HEK293T (cell line): ENCODE results near the gene TNK1.
"Not testable (repeated sequence)": the region's sequence is repeated elsewhere in the genome, so short reads cannot be mapped to it uniquely, and the experiment has no call there.

Source experiments
- CTCF ChIA-PET: fragments of 350-600 bp; formaldehyde crosslinking; extraction: SDS; loops from one replicate; lab custom pipeline; 2021; ENCODE audit warnings: antibody characterized with exemption, inconsistent platforms; lab: Yijun Ruan, JAX
- POLR2A ChIA-PET: fragments of 350-600 bp; formaldehyde crosslinking; extraction: SDS; loops from one replicate; lab custom pipeline; 2020; ENCODE audit warnings: antibody characterized with exemption, inconsistent platforms; lab: Yijun Ruan, JAX
- DNase-seq: peaks from one replicate; pipeline ENCODE4 v3.0.0; 2012; ENCODE audit warnings: mixed read lengths; ENCODE audit errors: extremely low spot score
- ARNT ChIP-seq: fragments of 450-650 bp; IDR thresholded peaks from 2 replicates; pipeline ENCODE4 v1.6.1; 2017; ENCODE audit warnings: mild to moderate bottlenecking
- BHLHE40 ChIP-seq: fragments of 450-650 bp; IDR thresholded peaks from 2 replicates; pipeline ENCODE4 v1.6.1; 2016; ENCODE audit warnings: mild to moderate bottlenecking, moderate library complexity, borderline replicate concordance
- CTBP1 ChIP-seq: fragments of 450-650 bp; IDR thresholded peaks from 2 replicates; pipeline ENCODE4 v1.6.1; 2016; ENCODE audit warnings: borderline replicate concordance
- ELF4 ChIP-seq: fragments of 450-650 bp; IDR thresholded peaks from 2 replicates; pipeline ENCODE4 v1.6.1; 2017; ENCODE audit warnings: antibody characterized with exemption
- FOXA1 ChIP-seq: fragments of 450-650 bp; IDR thresholded peaks from 2 replicates; pipeline ENCODE4 v1.6.1; 2016; ENCODE audit warnings: mild to moderate bottlenecking
- FOXK2 ChIP-seq: fragments of 450-650 bp; IDR thresholded peaks from 2 replicates; pipeline ENCODE4 v1.6.1; 2016; ENCODE audit warnings: mild to moderate bottlenecking
- FOXM1 ChIP-seq: fragments of 450-650 bp; IDR thresholded peaks from 2 replicates; pipeline ENCODE4 v1.6.1; 2017; ENCODE audit warnings: mild to moderate bottlenecking, borderline replicate concordance
- HDGF ChIP-seq: fragments of 450-650 bp; IDR thresholded peaks from 2 replicates; pipeline ENCODE4 v1.6.1; 2017; ENCODE audit warnings: antibody characterized with exemption, borderline replicate concordance
- L3MBTL2 ChIP-seq: fragments of 450-650 bp; conservative IDR thresholded peaks from 2 replicates; pipeline ENCODE4 v1.6.1; 2016; ENCODE audit warnings: mild to moderate bottlenecking
- LEF1 ChIP-seq: fragments of 450-650 bp; IDR thresholded peaks from 2 replicates; pipeline ENCODE4 v1.6.1; 2017; ENCODE audit warnings: mild to moderate bottlenecking, borderline replicate concordance
- NFRKB ChIP-seq: fragments of 450-650 bp; IDR thresholded peaks from 2 replicates; pipeline ENCODE4 v1.6.1; 2016; ENCODE audit warnings: mild to moderate bottlenecking, moderate library complexity
- PKNOX1 ChIP-seq: fragments of 450-650 bp; IDR thresholded peaks from 2 replicates; pipeline ENCODE4 v1.6.1; 2016
- SP1 ChIP-seq: fragments of 450-650 bp; IDR thresholded peaks from 2 replicates; pipeline ENCODE4 v1.6.1; 2017
- SUZ12 ChIP-seq: fragments of 450-650 bp; IDR thresholded peaks from 2 replicates; pipeline ENCODE4 v1.6.1; 2016; ENCODE audit warnings: mild to moderate bottlenecking
- TARDBP ChIP-seq: fragments of 450-650 bp; IDR thresholded peaks from 2 replicates; pipeline ENCODE4 v1.6.1; 2016
- ZNF384 ChIP-seq: fragments of 450-650 bp; IDR thresholded peaks from 2 replicates; pipeline ENCODE4 v1.6.1; 2016

Gene TNK1

DNA sequence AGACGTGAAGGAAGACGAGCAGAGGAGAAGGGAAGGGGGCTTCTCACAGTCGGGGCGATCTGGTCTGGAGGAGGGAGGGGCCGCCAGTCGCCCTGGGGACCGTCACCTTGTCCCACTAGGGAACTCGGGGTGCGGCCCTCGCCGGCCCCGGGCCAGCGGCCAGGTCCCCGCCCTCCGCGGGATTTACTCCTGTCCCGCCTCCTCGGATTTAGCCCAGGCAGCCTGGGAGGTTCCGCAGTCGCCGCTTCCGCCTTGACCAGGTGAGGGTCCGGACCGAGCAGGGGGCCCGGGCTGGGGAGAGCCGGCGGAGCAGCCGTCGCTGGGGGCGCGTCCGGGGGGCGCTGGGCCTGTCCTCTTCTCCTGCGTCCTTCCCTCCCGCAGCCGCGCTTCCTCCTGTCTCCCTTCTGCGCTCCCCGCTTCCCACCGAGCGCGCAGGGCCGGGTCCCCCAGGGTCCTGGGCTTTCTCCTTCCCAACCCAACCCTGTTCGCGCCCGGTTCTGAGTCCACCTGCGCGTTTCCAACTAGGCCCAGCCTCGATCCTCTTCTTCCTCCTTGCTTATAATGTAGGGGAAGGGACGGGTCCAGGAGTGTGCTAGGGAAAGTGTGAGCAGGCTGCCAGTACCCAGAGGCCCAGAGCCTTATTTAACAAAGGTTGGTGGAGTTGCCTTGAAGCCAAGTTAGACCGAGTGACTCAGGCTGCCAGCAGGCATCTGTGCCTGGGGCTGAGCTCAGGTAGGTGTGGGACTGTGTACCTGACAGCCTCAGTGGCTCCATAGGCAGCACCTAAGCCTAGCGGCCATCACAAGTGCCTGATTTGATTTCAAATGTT, at the start of gene TNK1:
Gene TNK1 (plus strand): TSS at position 235 of the 829 bp plus-strand sequence. CDS start 1,838 bp downstream, outside the sequence.
- ChIA-PET POLR2A (interaction anchor here (1.1 kb wide), 1 partner anchor 10 kb away, joined by 3 read pairs; no protein-coding TSS in a partner anchor), CTCF (no interaction called here)
- TF ChIP-seq CTBP1 (no peak), PKNOX1 (no peak), SP1 (no peak), SUZ12 (no peak), HDGF (no peak)
- no peak for DNase-seq

- CTCF ChIA-PET, result no interaction called here
- POLR2A ChIA-PET, result interaction anchor here (0.6 kb wide), 1 partner anchor 579 kb away, joined by 3 read pairs; no protein-coding TSS in a partner anchor
- no peak for DNase-seq
- no peak for TF ChIP-seq SUZ12
- no peak for TF ChIP-seq NFRKB
- no peak for TF ChIP-seq FOXK2
- TF ChIP-seq ELF4, result no peak
- no peak for TF ChIP-seq FOXA1
- no peak for TF ChIP-seq ZNF384
- no peak for TF ChIP-seq LEF1
- TF ChIP-seq HDGF, result no peak
- TF ChIP-seq BHLHE40, result no peak
- TF ChIP-seq PKNOX1, result no peak
- no peak for TF ChIP-seq SP1
- no peak for TF ChIP-seq CTBP1
- no peak for TF ChIP-seq FOXM1
- TF ChIP-seq L3MBTL2, result no peak
- TF ChIP-seq ARNT, result no peak
These were observed 48.8 kb upstream of the TNK1 start for GRCh38 chr17:7332111-7332510.

DNA sequence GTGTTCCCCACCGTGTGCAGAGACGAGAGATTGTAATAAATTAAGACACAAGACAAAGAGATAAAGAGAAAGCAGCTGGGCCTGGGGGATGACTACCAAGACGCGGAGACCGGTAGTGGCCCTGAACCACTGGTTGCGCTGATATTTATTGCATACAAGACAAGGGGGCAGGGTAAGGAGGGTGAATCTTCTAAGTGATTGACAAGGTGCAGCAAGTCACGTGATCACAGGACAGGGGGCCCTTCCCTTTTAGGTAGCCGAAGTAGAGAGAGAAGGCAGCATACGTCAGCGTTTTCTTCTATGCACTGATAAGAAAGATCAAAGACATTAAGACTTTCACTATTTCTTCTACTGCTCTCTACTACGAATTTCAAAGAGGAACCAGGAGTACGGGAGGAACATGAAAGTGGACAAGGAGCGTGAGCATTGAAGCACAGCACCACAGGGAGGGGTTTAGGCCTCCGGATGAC, 48.3 kb upstream of the TNK1 start:
- POLR2A ChIA-PET, result interaction anchor here (0.6 kb wide), 1 partner anchor 579 kb away, joined by 3 read pairs; no protein-coding TSS in a partner anchor
- DNase-seq, CTCF ChIA-PET: not testable (repeated sequence)

GRCh38 chr17:7334938-7335538, 45.9 kb upstream of the TNK1 start:
- no peak for TF ChIP-seq FOXA1
- TF ChIP-seq NFRKB, result no peak
- no peak for TF ChIP-seq TARDBP
- no peak for TF ChIP-seq ZNF384
- TF ChIP-seq PKNOX1, result no peak
- TF ChIP-seq ARNT, result no peak
- TF ChIP-seq BHLHE40, result no peak
- no peak for TF ChIP-seq SUZ12
- no peak for TF ChIP-seq HDGF
- no peak for TF ChIP-seq LEF1
- no peak for TF ChIP-seq ELF4
- ChIA-PET CTCF (no interaction called here), POLR2A (no interaction called here)
- no peak for DNase-seq

- CTCF ChIA-PET, DNase-seq, POLR2A ChIA-PET: not testable (repeated sequence)
These were observed 45.1 kb upstream of the TNK1 start for GRCh38 chr17:7335765-7336164.

DNA sequence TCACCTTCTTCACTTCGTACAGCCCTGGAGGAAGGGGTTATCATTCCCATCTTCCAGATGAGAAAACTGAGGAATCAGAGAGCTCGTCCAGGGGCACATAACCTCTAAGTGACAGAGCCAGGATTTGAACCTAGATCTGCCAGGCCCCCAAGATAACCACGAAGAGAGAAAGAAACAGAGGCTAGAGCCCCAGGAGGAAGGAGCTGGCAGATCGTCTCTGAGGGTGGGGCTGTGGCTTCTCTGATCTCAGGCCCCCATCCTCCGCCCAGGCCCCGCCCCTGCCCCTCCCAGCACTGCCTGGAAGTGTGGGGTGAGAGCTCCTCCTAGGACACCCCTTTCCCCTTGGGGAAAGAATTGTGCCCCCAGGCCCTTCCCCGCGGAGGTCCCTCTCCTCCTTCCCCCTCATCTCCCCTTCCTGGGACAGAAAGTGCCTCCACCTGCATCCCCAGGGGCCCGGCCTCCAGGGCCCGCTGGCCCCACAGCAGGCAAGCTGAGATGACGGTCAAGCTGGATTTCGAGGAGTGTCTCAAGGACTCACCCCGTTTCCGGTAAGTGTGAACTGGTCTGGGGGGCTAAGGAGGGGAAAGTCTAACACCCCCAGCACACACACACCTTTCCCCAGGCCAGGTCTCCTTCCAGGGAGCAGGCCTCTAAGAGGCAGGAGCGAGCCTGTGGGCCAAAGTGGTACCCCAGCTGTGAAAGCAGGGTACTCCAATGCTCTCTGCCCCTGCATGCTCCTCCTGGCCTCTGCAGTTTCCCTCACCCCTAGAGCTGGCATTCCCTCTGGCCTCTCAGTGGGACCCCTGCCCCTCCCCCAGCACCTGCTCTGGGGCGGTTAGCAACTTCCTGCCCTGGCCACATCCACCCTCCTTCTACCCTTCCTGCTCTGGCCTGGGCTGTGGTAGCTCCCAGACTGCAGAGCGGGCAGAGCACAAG, 44.4 kb upstream of the TNK1 start, which contains the start of gene ACAP1:
Gene ACAP1 (plus strand): TSS at position 290 of the 936 bp plus-strand sequence. CDS start 206 bp downstream, at position 496.
- no peak for TF ChIP-seq NFRKB
- no peak for TF ChIP-seq SUZ12
- no peak for TF ChIP-seq LEF1
- TF ChIP-seq FOXM1, result no peak
- TF ChIP-seq ELF4, result no peak
- no peak for TF ChIP-seq CTBP1
- TF ChIP-seq BHLHE40, result no peak
- no peak for DNase-seq
- ChIA-PET CTCF (no interaction called here), POLR2A (no interaction called here)

DNA sequence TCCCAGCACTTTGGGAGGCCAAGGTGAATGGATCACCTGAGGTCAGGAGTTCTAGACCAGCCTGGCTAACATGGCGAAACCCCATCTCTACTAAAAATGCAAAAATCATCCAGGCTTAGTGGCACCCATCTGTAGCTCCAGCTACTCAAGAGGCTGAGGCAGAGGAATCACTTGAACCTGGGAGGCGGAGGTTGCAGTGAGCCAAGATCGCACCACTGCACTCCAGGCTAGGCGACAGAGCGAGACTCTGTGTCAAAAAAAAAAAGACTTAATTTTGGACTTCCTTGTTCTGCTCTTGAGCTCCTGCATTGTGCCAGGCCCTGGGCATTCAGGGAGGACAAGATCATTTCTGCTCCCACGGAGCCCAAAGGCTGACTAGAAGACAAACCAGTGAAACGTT, 43.3 kb upstream of the TNK1 start:
- CTCF ChIA-PET, DNase-seq: not testable (repeated sequence)
- POLR2A ChIA-PET, result interaction anchor here (1.0 to 1.1 kb wide), 2 partner anchors 13 to 24 kb away, joined by 5 to 6 read pairs; no protein-coding TSS in a partner anchor
